Right atrium auricular region (tissue), 2 donors: ENCODE data around the gene ANKRD11. TPM values are rescaled to one million over a fixed set of nuclear protein-coding genes. Genes with fewer than 3 reads are reported as not detected.
"Not testable (repeated sequence)": the region's sequence is repeated elsewhere in the genome, so short reads cannot be mapped to it uniquely, and the experiment has no call there.

Experiments
- DNase-seq: peaks from one replicate; pipeline ENCODE4 v3.0.0-alpha.2; 2019; ENCODE audit warnings: low spot score
- H3K27ac ChIP-seq, 2 donors: fragments of 200-600 bp; sonication (generic); 1 replicate in 1 of 2; 2 replicates in 1 of 2; pipeline ENCODE4 v1.5.1; 2016 to 2019
- H3K27me3 ChIP-seq, 2 donors: fragments of 200-600 bp; sonication (generic); one replicate each; pipeline versions ENCODE4 v1.5.1 to v1.6.0; 2017 to 2019
- H3K36me3 ChIP-seq: fragments of 200-600 bp; sonication (generic); one replicate; pipeline ENCODE4 v1.5.1; 2016
- H3K4me1 ChIP-seq, 2 donors: fragments of 200-600 bp; sonication (generic); one replicate each; pipeline versions ENCODE4 v1.5.1 to v1.6.0; 2017 to 2019
- H3K4me3 ChIP-seq, 2 donors: fragments of 200-600 bp; sonication (generic); 1 replicate in 1 of 2; 2 replicates in 1 of 2; pipeline ENCODE4 v1.5.1; 2017 to 2019; ENCODE audit warnings: mild to moderate bottlenecking in 1 of 2, moderate library complexity in 1 of 2
- H3K9me3 ChIP-seq, 2 donors: fragments of 200-600 bp; sonication (generic); one replicate each; pipeline ENCODE4 v1.5.1; 2019
- total RNA-seq, 2 donors: library from RNA; depleted of rRNA; stranded (reverse); fragments of >200 nt; gene quantifications; one replicate each; pipeline ENCODE4 v1.1.0, GENCODE V29; 2016
- TF ChIP-seq, protein P1 (sequence below), 2 donors: fragments of 200-600 bp; sonication (generic); IDR thresholded peaks; one replicate each; pipeline ENCODE4 v1.5.1; 2019; ENCODE audit warnings: antibody characterized with exemption in 2 of 2

The ANKRD11 gene
- total RNA-seq, 2 donors from 2014 or later = 55.2 to 68.1 TPM

DNA sequence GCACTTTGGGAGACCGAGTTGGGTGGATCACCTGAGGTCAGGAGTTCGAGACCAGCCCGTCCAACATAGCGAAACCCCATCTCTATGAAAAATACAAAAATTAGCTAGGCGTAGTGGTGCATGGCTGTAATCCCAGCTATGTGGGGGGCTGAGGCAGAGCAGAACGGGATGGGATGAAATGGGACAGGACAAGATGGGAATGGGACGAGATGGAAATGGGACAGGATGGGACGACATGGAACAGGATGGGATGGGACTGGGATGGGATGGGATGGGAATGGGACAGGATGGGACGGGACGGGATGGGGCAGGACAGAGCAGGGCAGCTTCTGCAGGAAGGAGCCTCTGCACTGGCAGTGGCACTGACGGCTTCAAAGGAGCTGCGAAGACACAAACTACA, 106.1 kb downstream of the ANKRD11 start:
- Histone ChIP-seq H3K27ac (no peak overlapping the region), H3K4me1 (peaks cover 0 to 69% of the 10 kb centered on the region in 2 donors), H3K4me3 (no peak overlapping the region), H3K9me3 (no peaks in the 10 kb centered on the region), H3K27me3 (no peaks in the 10 kb centered on the region), H3K36me3 (peaks cover 2% of the 10 kb centered on the region)
- TF ChIP-seq, protein P1, sequence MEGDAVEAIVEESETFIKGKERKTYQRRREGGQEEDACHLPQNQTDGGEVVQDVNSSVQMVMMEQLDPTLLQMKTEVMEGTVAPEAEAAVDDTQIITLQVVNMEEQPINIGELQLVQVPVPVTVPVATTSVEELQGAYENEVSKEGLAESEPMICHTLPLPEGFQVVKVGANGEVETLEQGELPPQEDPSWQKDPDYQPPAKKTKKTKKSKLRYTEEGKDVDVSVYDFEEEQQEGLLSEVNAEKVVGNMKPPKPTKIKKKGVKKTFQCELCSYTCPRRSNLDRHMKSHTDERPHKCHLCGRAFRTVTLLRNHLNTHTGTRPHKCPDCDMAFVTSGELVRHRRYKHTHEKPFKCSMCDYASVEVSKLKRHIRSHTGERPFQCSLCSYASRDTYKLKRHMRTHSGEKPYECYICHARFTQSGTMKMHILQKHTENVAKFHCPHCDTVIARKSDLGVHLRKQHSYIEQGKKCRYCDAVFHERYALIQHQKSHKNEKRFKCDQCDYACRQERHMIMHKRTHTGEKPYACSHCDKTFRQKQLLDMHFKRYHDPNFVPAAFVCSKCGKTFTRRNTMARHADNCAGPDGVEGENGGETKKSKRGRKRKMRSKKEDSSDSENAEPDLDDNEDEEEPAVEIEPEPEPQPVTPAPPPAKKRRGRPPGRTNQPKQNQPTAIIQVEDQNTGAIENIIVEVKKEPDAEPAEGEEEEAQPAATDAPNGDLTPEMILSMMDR (IDR thresholded peaks at IDR 0.05) = no peak
- no peak for DNase-seq

- no peak overlapping the region for H3K4me3 ChIP-seq
Measured at GRCh38 chr16:89383095-89384003, 107.0 kb downstream of the ANKRD11 start.

GRCh38 chr16:89382555-89382954, 107.8 kb downstream of the ANKRD11 start:
- not testable (repeated sequence) for H3K27me3 ChIP-seq, H3K4me3 ChIP-seq, DNase-seq, H3K36me3 ChIP-seq, H3K9me3 ChIP-seq
- Histone ChIP-seq H3K27ac (peak overlapping the region; percentile 32 to 46), H3K4me1 (peaks cover 0 to 87% of the 10 kb centered on the region in 2 donors)

More at GRCh38 chr16:89383095-89384003, 107.0 kb downstream of the ANKRD11 start:
- H3K9me3 ChIP-seq = no peaks in the 10 kb centered on the region
- no peaks in the 10 kb centered on the region for H3K36me3 ChIP-seq
- DNase-seq = no peak
- peaks cover 0 to 79% of the 10 kb centered on the region in 2 donors for H3K4me1 ChIP-seq
- no peaks in the 10 kb centered on the region for H3K27me3 ChIP-seq
- peak overlapping the region; percentile 32 to 46 for H3K27ac ChIP-seq
- TF ChIP-seq, protein P1 (IDR thresholded peaks at IDR 0.05) = no peak

- peak overlapping the region in 1 of 2 donors; percentile 46 for H3K27ac ChIP-seq
- H3K36me3 ChIP-seq = no peaks in the 10 kb centered on the region
- peaks cover 0 to 91% of the 10 kb centered on the region in 2 donors for H3K4me1 ChIP-seq
- DNase-seq = no peak
- H3K4me3 ChIP-seq = no peak overlapping the region
- H3K9me3 ChIP-seq = no peaks in the 10 kb centered on the region
- H3K27me3 ChIP-seq = no peaks in the 10 kb centered on the region
- TF ChIP-seq, protein P1 (IDR thresholded peaks at IDR 0.05) = no peak
Measured at GRCh38 chr16:89381788-89382187, 108.6 kb downstream of the ANKRD11 start.

GRCh38 chr16:89380681-89381080, 109.7 kb downstream of the ANKRD11 start:
- no peak for DNase-seq
- H3K4me1 ChIP-seq = peaks cover 0 to 88% of the 10 kb centered on the region in 2 donors
- TF ChIP-seq, protein P1 (IDR thresholded peaks at IDR 0.05) = no peak

DNA sequence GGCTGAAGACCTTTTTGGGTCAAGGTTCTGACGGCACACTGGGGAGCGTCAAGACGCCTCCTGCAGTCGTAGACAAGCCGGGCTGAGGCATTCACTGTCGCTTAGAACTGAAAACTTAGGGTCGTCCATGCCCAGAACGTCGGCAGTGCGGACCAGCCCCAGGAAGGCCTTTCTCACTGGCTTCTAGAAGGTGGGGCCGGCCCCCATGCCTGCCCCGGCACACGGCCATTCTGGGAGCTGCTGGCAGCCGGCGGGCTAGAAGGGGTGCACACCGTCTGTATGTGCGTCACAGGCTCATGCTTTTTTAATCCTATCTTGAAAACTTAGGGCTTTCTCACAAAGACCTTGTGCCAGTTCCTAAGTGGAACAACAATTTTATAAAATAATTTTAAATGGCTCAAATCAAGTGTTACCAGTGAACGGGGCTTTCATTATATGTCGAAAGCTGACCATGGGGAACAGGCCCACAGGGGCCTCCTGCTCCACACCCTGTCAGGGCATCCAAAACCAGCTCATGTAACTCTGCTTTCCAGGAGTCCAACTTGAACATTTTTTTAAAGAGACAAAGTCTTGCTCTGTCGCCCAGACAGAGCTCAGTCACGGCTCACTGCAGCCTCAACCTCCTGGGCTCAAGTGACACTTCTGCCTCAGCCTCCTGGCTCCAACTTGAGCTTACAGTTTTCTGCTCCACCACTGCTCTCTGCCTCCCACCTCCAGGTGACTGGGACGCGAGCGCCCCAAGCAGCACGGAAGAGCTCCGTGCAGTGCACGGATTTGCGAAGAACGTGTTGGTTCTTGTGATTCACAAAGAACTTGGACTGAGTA, 111.2 kb downstream of the ANKRD11 start:
- no peak overlapping the region for H3K4me3 ChIP-seq
- peak overlapping the region in 1 of 2 donors; percentile 56 for H3K27ac ChIP-seq
- DNase-seq = no peak
- H3K27me3 ChIP-seq = no peaks in the 10 kb centered on the region
- no peaks in the 10 kb centered on the region for H3K9me3 ChIP-seq
- peaks cover 0 to 81% of the 10 kb centered on the region in 2 donors for H3K4me1 ChIP-seq
- TF ChIP-seq, protein P1 (IDR thresholded peaks at IDR 0.05) = peak in 1 of 2 donors; percentile 19
- H3K36me3 ChIP-seq = no peaks in the 10 kb centered on the region

More at GRCh38 chr16:89380681-89381080, 109.7 kb downstream of the ANKRD11 start:
- Histone ChIP-seq H3K9me3 (no peaks in the 10 kb centered on the region), H3K4me3 (no peak overlapping the region), H3K36me3 (no peaks in the 10 kb centered on the region), H3K27ac (peak overlapping the region in 1 of 2 donors; percentile 27), H3K27me3 (no peaks in the 10 kb centered on the region)
